ENCODE measurements around the gene AGBL1. TPM values are rescaled to one million over a fixed set of nuclear protein-coding genes. Genes with fewer than 3 reads are reported as not detected.

Gene AGBL1
- polyA plus RNA-seq, 1 donor (not counting 4 experiments of a cell fraction or from before 2014, with no cell fraction given) = not detected

DNA sequence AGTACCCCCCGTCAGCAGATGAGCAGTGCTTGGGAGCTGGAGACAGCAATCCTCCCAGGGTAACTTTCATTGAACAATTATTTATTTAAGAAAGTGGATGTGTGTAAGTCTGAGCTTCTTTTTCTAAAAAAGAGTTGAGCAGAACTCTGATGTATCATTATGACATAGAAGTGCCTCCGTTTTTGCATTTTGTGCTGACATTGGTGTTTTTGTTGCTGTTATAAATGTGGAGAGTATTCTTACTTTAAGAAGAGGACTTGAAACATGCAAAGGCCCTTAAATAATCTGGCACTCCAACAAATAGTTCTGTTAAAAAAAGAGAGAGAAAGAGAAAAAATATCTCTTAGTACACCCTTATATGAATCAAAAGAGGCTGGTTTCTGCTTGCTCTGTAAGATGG is 217.1 kb downstream of the AGBL1 start:
- TF ChIP-seq, protein P1, sequence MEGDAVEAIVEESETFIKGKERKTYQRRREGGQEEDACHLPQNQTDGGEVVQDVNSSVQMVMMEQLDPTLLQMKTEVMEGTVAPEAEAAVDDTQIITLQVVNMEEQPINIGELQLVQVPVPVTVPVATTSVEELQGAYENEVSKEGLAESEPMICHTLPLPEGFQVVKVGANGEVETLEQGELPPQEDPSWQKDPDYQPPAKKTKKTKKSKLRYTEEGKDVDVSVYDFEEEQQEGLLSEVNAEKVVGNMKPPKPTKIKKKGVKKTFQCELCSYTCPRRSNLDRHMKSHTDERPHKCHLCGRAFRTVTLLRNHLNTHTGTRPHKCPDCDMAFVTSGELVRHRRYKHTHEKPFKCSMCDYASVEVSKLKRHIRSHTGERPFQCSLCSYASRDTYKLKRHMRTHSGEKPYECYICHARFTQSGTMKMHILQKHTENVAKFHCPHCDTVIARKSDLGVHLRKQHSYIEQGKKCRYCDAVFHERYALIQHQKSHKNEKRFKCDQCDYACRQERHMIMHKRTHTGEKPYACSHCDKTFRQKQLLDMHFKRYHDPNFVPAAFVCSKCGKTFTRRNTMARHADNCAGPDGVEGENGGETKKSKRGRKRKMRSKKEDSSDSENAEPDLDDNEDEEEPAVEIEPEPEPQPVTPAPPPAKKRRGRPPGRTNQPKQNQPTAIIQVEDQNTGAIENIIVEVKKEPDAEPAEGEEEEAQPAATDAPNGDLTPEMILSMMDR (optimal IDR thresholded peaks at IDR 0.05 in 1 of 3, IDR thresholded peaks at IDR 0.05 in 1 of 3, conservative IDR thresholded peaks at IDR 0.05 in 1 of 3; ENCODE audit: extremely low read depth in 1 of 3, insufficient read depth in 2 of 3, low read length in 3 of 3) = no peak
- TF ChIP-seq EZH2 (IDR thresholded peaks at IDR 0.05; ENCODE audit: low read length) = no peak
- dilution Hi-C loops (cut with MboI; ENCODE audit: extremely low pct_ligation_motif_present, low sequenced_read_pairs) = no loop called here
- no peak for DNase-seq (ENCODE audit: low read depth, low spot score)
- peaks cover 6% of the 10 kb centered on the region for H3K4me1 ChIP-seq (ENCODE audit: control insufficient read depth, extremely low read depth, insufficient read depth, low read length)
- no peak overlapping the region for H3K27ac ChIP-seq (ENCODE audit: control insufficient read depth, insufficient read depth, low read length)
- no peak overlapping the region for H2AFZ ChIP-seq (ENCODE audit: control insufficient read depth, low read length)
- no peak overlapping the region for H3K4me2 ChIP-seq (ENCODE audit: control insufficient read depth, extremely low read depth, insufficient read depth, low read depth, low read length)
- H3K9ac ChIP-seq (ENCODE audit: control insufficient read depth, extremely low read depth, insufficient read depth, low read length) = no peak overlapping the region
- no peaks in the 10 kb centered on the region for H3K36me3 ChIP-seq (ENCODE audit: control insufficient read depth in 2 of 2, extremely low read depth in 1 of 2, insufficient read depth in 2 of 2, low read length in 2 of 2)
- no peaks in the 10 kb centered on the region for H3K79me2 ChIP-seq (ENCODE audit: control insufficient read depth, insufficient read depth, low read length)
- FAIRE-seq = no peak
- H3K9me1 ChIP-seq (ENCODE audit: control insufficient read depth, extremely low read depth, insufficient read depth, low read length) = no peaks in the 10 kb centered on the region
- H3K4me3 ChIP-seq (ENCODE audit: control insufficient read depth in 2 of 3, extremely low read depth in 1 of 3, insufficient read depth in 2 of 3, low read depth in 1 of 3, low read length in 3 of 3) = no peak overlapping the region
- no peaks in the 10 kb centered on the region for H4K20me1 ChIP-seq (ENCODE audit: control insufficient read depth, extremely low read depth, insufficient read depth, low read length)
- no peaks in the 10 kb centered on the region for H3K27me3 ChIP-seq (ENCODE audit: control insufficient read depth, extremely low read depth, insufficient read depth, low read length)
- H3K9me3 ChIP-seq (ENCODE audit: control insufficient read depth, low read depth, low read length) = no peaks in the 10 kb centered on the region

DNA sequence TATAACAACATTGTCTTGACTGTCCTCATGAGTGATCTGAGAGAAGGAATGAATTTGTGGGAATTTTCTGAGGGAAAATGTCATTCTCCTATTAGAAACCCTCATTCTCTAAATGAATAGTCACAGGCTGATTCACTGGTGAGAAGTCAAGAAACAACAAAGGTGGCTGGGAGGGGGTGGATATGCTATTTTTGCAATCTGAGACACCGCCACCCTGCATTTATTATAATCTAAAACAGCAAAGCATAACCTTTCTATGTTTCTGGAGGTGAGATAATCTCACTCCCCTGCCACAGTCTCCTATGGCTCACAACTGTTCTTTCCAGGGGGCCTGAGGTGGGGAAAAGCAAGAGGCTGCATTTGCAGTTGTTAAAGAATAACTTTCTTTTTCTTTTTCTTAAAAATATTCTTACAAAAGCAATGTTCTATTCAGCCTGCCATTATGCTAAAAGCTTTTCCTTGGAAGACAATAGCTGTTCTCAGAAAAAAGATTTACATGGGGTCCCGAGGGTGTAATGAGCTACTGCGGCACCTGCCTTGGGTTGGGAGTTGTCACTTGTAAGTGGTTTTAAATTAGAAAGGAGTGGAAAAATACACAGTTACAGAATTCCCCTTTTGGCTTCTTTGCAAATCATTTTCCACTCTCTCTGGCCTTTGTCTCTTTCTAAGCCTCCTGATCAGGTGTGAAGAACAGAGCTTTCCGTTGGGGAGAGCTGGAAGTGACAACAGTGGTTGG is 220.9 kb downstream of the AGBL1 start:
- Histone ChIP-seq H3K4me2 (ENCODE audit: control insufficient read depth, extremely low read depth, insufficient read depth, low read depth, low read length) (no peak overlapping the region), H3K27ac (ENCODE audit: control insufficient read depth, insufficient read depth, low read length) (no peak overlapping the region), H3K9me3 (ENCODE audit: control insufficient read depth, low read depth, low read length) (no peaks in the 10 kb centered on the region), H3K9ac (ENCODE audit: control insufficient read depth, extremely low read depth, insufficient read depth, low read length) (no peak overlapping the region), H2AFZ (ENCODE audit: control insufficient read depth, low read length) (no peak overlapping the region), H3K4me1 (ENCODE audit: control insufficient read depth, extremely low read depth, insufficient read depth, low read length) (peaks cover 6% of the 10 kb centered on the region), H3K36me3 (ENCODE audit: control insufficient read depth in 2 of 2, extremely low read depth in 1 of 2, insufficient read depth in 2 of 2, low read length in 2 of 2) (no peaks in the 10 kb centered on the region), H3K4me3 (ENCODE audit: control insufficient read depth in 2 of 3, extremely low read depth in 1 of 3, insufficient read depth in 2 of 3, low read depth in 1 of 3, low read length in 3 of 3) (no peak overlapping the region), H3K79me2 (ENCODE audit: control insufficient read depth, insufficient read depth, low read length) (no peaks in the 10 kb centered on the region), H3K9me1 (ENCODE audit: control insufficient read depth, extremely low read depth, insufficient read depth, low read length) (no peaks in the 10 kb centered on the region), H3K27me3 (ENCODE audit: control insufficient read depth, extremely low read depth, insufficient read depth, low read length) (no peaks in the 10 kb centered on the region), H4K20me1 (ENCODE audit: control insufficient read depth, extremely low read depth, insufficient read depth, low read length) (no peaks in the 10 kb centered on the region)
- no peak for DNase-seq (ENCODE audit: low read depth, low spot score)
- no peak for FAIRE-seq
- TF ChIP-seq, protein P1 (optimal IDR thresholded peaks at IDR 0.05 in 1 of 3, IDR thresholded peaks at IDR 0.05 in 1 of 3, conservative IDR thresholded peaks at IDR 0.05 in 1 of 3; ENCODE audit: extremely low read depth in 1 of 3, insufficient read depth in 2 of 3, low read length in 3 of 3) = no peak
- TF ChIP-seq EZH2 (IDR thresholded peaks at IDR 0.05; ENCODE audit: low read length) = no peak
- dilution Hi-C loops (cut with MboI; ENCODE audit: extremely low pct_ligation_motif_present, low sequenced_read_pairs) = no loop called here
